HT1080 (cell line): Measurements from ENCODE around the gene HECA. TPM values are rescaled to one million over a fixed set of nuclear protein-coding genes. Genes with fewer than 3 reads are reported as not detected.
"Not testable (repeated sequence)": the region's sequence is repeated elsewhere in the genome, so short reads cannot be mapped to it uniquely, and the experiment has no call there.

Experiments used
- DNase-seq: peaks from one replicate; pipeline ENCODE4 v3.0.0-alpha.2; 2015; ENCODE audit warnings: low read depth
- total RNA-seq: library from RNA; depleted of rRNA; stranded (reverse); fragments of >200 nt; shearing (Covaris generic); gene quantifications from 2 replicates; pipeline ENCODE4 v1.2.3, GENCODE V29; 2014

HECA gene
- total RNA-seq, 1 experiment from 2014 or later = 7.4 TPM

GRCh38 chr6:139135578-139136545, 982 bp downstream of the HECA start:
- peak; percentile 34 for DNase-seq

DNA sequence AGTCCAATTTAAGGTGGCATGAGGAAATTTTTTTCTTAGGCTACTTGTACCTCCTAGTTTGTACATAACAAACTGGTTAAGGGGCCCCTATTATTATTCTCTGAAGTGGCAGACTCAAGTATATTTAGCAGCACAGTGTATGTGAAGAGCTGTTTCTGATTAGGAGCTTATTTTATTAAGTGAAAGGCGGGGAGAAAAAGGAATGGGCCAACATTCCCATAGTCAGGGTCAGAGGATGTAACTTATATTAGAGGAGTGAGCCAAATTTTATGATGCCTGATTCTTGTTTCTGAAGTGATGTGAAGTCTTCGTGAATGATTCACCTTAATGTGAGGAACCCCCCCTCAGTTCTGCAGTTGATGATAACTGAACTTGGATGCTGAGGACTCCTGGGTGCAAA, 2.8 kb downstream of the HECA start:
- no peak for DNase-seq

GRCh38 chr6:139140854-139141253, 6.0 kb downstream of the HECA start:
- not testable (repeated sequence) for DNase-seq

GRCh38 chr6:139142262-139142661, 7.4 kb downstream of the HECA start:
- no peak for DNase-seq

- DNase-seq = no peak
Measured at GRCh38 chr6:139143111-139143510, 8.2 kb downstream of the HECA start.

DNA sequence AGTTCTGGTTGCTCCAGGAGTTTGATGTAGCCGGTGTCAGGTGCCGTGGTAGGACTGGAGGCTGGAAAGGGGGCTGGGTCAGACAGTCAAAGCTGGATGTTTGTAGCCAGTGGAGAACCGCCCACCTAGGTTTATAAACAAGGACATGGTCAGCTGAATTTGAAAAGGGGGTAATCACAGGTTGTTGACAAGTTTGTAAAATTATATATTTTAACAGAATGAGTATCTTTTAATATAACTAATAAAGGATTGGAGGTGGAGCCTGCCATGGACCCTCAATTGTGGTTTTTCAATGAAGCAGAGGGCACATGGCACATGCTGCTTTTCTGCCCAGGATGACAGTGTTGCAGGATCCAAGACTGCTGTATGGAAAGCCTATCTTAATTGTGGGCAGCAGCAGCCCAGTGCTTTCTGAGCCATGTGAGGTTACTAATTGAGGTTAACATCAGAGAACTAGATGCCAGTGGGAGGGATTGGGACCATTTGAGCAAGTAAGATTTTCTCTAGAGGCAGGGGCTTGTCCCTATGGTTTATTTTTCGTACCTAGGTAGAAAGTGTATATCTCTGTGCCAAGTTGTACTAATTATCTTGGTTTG, 9.7 kb downstream of the HECA start:
- DNase-seq = no peak

DNA sequence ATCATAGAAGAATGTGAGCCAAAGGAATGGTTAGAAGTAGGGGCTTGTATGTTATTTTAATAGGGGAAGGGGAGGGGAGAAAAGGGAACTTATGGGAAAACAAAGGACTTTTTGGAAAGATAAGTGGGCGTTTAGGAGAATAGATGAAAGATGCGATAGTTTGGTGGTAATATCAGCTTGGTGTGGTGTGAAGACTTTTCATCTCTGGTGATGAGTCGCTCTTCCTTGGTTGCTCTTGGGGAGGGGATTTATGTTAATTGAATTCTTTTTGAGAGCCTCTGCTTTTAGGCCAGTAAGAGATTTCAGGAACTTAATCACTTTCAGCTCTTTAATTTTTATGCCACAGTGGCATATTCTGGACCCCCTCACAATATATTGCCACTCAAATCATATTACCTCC, 10.8 kb downstream of the HECA start:
- no peak for DNase-seq

DNA sequence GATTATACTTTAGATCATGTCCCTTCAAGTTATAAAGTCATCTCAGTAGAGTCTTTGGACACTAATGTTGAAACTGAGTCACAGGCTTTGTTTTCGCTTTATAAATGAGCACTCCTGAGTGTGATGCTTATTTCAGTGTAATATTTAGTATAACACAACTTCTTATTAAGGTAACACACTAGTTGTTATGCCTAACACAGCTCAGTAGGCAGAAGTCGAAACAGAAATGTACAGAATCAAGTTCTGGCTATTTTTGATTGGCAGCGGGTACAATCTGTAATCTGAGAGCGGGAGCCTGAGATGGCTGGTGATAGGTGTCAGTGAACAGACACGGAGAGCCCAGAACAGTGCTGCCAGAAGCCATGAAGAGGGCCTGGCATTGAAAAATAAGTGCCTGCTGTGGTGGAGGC, 11.4 kb downstream of the HECA start:
- DNase-seq = no peak

GRCh38 chr6:139147628-139148027, 12.7 kb downstream of the HECA start:
- DNase-seq = no peak

DNA sequence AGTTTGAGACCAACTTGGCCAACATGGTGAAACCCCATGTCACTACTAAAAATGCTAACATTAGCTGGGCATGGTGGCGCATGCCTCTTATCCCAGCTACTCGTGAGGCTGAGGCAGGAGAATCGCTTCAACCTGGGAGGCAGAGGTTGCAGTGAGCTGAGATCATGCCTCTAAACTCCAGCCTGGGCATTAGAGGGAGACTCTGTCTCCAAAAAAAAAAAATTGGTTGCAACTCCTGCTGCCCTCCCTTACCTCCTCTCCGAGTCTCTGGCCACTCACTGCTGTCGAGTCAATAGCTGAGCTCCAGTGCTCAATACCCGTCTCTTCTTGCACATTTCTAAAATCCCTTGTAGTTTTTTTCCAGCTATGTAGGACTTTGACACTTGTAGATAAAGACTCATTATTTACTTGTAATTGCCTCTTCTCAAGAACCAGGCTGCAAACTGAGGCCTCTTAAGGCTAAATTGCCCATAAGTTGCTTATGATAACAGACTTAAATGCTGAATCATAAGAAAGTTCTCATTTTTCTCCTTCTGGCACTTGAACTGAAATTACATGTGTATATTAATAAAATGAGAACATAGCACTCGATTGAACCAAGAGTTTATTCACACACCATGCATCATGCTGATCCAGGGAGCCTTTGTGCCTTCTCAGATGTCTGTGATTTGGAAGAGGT, 13.8 kb downstream of the HECA start:
- DNase-seq = no peak

DNA sequence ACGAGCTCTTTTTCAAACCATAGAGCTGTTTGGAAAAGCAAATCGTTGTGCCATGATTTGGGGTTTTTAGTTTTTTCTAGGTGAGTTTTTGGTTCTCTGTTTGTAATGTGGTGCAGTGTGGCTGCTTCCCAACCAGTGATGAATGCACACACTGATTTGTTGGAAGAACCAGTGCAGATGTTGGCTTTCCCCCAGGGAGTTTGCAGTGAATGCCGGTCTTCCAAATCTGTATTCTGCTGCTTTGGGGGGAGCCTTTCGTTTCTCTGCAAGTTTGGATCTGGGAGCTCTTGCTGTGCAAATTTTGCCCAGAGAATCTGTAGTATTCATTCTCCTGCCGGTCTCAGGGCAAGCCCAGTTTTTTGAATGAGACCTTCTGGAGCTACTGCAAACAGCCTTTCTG, 14.5 kb downstream of the HECA start:
- no peak for DNase-seq

- no peak for DNase-seq
Measured at GRCh38 chr6:139150920-139151319, 16.0 kb downstream of the HECA start.

DNA sequence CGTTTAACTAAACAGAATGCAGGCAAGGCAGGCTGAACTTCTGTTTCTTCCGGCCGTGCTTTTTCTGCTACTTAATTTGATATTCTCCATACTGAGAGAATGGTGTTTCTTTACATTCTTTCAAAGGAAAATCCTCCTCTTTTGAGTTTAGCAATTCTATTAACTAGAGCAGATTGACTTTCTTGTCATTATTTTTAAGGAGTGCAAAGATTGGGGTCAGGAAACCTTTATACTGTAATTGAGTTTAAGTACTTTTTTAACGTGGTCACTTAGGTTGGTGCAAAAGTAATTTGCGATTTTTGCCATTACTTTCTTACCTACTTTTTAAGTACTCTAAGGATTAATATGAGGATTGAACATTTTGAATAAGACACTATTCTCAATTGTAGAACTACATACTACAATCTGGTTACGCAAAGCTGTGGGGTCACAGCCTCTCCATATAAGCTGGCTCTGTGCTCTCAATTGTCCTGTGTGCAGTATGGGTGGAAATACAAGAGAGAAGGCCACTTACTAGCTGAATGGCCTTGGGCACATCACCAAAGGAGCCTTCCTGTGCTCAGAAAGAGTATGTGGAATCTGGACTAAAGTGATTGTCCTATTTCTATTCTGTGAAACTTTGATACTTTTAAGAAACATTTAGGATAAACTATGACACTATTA, 16.7 kb downstream of the HECA start:
- DNase-seq = no peak

DNA sequence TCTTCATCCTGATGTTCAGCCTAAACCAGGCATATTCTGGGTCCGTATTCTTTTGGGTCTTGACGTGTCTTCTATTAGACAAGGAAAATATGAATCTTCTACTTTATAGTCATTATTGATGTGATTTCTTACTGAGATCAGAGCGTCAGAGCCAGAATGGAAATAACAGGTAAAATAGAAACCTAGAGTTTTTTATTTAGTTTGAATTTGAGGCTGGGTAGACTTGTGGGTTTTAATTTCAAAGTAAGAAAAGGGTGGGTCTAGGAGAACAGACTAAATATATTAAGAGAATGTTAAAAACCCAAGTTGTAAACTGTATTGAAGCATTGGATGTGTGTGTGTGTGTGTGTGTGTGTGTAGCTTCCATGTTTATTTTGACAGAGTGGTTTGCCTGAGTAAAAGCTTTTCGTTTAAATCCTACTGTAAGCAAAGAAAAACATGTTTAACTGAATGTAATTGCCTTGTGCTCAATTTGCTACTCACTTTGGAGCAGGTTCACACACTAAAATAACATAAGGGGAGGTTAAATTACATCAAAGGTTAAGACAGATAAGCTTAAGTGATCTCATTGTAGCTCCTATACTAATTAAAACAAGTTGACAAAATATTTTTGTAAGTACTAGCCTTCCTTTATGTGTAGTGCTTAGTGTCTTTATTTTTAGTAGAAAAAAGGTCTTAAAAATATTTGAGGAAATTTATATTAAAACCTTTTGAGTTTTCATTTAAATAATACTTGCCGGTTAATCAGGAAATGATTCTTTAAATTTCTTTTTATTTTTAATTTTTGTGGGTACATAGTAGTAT, 17.4 kb downstream of the HECA start:
- DNase-seq = no peak

DNA sequence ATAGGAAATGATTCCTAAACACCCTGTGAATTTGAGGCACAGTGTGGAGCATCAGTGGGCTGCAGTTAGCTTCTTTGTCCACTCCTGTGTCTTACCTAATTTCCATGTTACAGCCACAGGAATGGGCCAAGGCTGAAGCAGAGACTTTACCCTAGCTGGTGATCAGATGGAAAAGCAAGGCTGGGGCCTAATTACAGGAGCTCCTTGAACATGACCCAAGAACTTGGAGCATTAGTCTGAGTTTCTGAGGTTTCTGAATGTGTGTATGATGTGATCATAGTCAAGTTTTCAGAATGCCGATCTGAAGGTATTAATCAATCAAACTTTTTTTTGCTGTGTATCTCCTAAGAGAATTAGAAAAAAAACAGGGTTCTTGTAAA, 18.0 kb downstream of the HECA start:
- DNase-seq = no peak

DNA sequence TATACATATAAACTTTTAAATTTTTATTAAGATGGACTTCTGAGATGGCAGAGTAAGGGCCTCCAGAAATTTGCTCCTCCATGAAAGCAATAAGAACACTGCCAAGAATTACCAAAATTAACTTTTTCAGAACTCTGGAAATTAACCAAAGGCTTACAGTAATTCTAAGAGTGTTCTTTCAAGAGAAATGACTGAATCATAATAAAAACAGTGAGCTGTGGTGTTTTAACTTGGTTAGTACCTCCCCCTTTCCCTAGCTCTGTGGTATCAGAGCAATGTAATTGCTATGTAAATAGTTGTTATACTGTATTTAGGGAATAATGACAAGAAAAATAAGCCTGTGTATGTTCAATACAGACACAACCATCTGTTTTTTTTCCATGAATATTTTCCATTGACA, 19.0 kb downstream of the HECA start:
- no peak for DNase-seq

- DNase-seq = no peak
Measured at GRCh38 chr6:139154881-139155547, 20.1 kb downstream of the HECA start.

DNA sequence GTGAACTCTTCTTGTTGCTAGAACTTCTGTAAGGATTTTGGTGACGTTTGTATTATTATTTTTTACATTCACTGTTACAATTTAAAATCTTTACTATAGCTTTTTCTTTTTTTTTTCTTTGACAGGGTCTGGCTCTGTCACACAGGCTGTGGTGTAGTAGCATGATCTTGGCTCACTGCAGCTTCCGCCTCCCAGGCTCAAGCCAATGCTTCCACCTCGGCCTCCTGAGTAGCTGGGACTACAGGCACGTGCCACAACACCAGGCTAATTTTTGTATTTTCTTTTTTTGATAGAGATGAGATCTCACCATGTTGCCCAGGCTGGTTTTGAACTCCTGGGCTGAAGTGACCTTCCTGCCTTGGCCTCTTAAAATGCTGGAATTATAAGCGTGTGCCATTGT, 21.2 kb downstream of the HECA start:
- DNase-seq = no peak

- no peak for DNase-seq
Measured at GRCh38 chr6:139156551-139156950, 21.7 kb downstream of the HECA start.

GRCh38 chr6:139157086-139157485, 22.2 kb downstream of the HECA start:
- not testable (repeated sequence) for DNase-seq
